Measurements from ENCODE around the gene AKR1B15.
"Not testable (repeated sequence)": the region's sequence is repeated elsewhere in the genome, so short reads cannot be mapped to it uniquely, and the experiment has no call there.

AKR1B15 gene

GRCh38 chr7:134533288-134533771 lies 15.6 kb upstream of the AKR1B15 start:
- DNase-seq, result no peak

GRCh38 chr7:134534633-134535032 lies 14.3 kb upstream of the AKR1B15 start:
- DNase-seq, result no peak

- no peak for DNase-seq
These were observed 13.5 kb upstream of the AKR1B15 start for GRCh38 chr7:134535272-134535918.

GRCh38 chr7:134535919-134536299 lies 13.0 kb upstream of the AKR1B15 start:
- DNase-seq, result no peak

GRCh38 chr7:134536558-134536957 lies 12.4 kb upstream of the AKR1B15 start:
- DNase-seq, result not testable (repeated sequence)

- not testable (repeated sequence) for DNase-seq
These were observed 11.6 kb upstream of the AKR1B15 start for GRCh38 chr7:134537273-134537781.

- no peak for DNase-seq
These were observed 9.4 kb upstream of the AKR1B15 start for GRCh38 chr7:134539380-134540004.

GRCh38 chr7:134541501-134542194 lies 7.3 kb upstream of the AKR1B15 start:
- DNase-seq, result not testable (repeated sequence)

- no peak for DNase-seq
These were observed 6.6 kb upstream of the AKR1B15 start for GRCh38 chr7:134542195-134542771.

GRCh38 chr7:134545380-134545779 lies 3.5 kb upstream of the AKR1B15 start:
- DNase-seq, result no peak

GRCh38 chr7:134545918-134546317 lies 3.0 kb upstream of the AKR1B15 start:
- no peak for DNase-seq

GRCh38 chr7:134546955-134547354 lies 2.0 kb upstream of the AKR1B15 start:
- peak; percentile 3 for DNase-seq

- no peak for DNase-seq
These were observed 1.4 kb upstream of the AKR1B15 start for GRCh38 chr7:134547397-134548054.

- DNase-seq, result no peak
These were observed 456 bp downstream of the AKR1B15 start for GRCh38 chr7:134549366-134549765.

GRCh38 chr7:134552105-134552504 lies 3.2 kb downstream of the AKR1B15 start:
- no peak for DNase-seq

GRCh38 chr7:134553976-134554375 lies 5.1 kb downstream of the AKR1B15 start:
- DNase-seq, result no peak

GRCh38 chr7:134554417-134554966 lies 5.6 kb downstream of the AKR1B15 start:
- no peak for DNase-seq

- no peak for DNase-seq
These were observed 8.5 kb downstream of the AKR1B15 start for GRCh38 chr7:134557391-134557790.

GRCh38 chr7:134558370-134558769 lies 9.5 kb downstream of the AKR1B15 start:
- DNase-seq, result no peak

GRCh38 chr7:134561616-134562015 lies 12.7 kb downstream of the AKR1B15 start:
- DNase-seq, result not testable (repeated sequence)

GRCh38 chr7:134562136-134562535 lies 13.2 kb downstream of the AKR1B15 start:
- no peak for DNase-seq

- not testable (repeated sequence) for DNase-seq
These were observed 14.5 kb downstream of the AKR1B15 start for GRCh38 chr7:134563398-134563749.
